Panc1 (cell line): Measurements from ENCODE around the gene CCDC148.

Experiments
- CTCF ChIP-seq: fragments of 450-650 bp; IDR thresholded peaks from 2 replicates; pipeline ENCODE4 v1.5.1; 2017; ENCODE audit warnings: mild to moderate bottlenecking
- POLR2AphosphoS5 ChIP-seq: IDR thresholded peaks from 2 replicates; pipeline ENCODE4 v1.6.1; 2012; ENCODE audit warnings: mild to moderate bottlenecking, low read depth, low read length, moderate library complexity
- TF ChIP-seq, protein P1 (sequence below), 2 experiments: IDR thresholded peaks; 2 replicates each; pipeline ENCODE4 v1.6.1; 2011 to 2012; ENCODE audit warnings: low read depth in 2 of 2, control low read depth in 1 of 2, low read length in 1 of 2, mild to moderate bottlenecking in 1 of 2, moderate library complexity in 1 of 2; ENCODE audit not compliant: insufficient read depth in 1 of 2

DNA sequence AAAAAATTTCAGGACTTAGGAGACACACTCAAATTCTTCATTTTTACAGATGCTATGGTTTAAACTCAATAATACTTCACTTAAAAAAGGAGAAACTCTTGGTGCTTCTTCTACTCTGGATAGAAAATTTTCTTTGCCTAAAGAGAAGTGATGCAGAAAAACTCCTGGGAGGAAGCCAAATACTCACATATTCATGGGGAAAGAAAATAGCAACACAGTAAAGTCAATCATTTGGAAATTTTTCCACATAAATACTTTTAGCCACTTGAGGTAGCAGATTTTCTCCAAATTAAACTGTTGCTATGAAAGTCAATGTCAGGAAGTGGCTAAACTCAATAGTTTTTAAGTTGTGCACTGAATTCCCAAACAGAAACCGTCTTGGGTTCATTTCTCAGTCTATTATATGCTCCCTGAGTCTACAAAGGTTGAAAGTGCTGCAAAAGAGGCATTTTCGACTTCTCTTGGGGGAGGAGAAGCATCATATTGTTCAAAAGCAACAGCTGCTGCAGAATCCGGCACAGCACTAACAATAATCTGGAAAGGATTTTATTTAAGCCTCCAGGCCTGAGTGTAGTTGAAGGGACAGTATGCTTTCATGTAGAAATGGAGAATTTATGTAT lies 273.8 kb downstream of the CCDC148 start:
- TF ChIP-seq CTCF: no peak
- TF ChIP-seq, protein P1, sequence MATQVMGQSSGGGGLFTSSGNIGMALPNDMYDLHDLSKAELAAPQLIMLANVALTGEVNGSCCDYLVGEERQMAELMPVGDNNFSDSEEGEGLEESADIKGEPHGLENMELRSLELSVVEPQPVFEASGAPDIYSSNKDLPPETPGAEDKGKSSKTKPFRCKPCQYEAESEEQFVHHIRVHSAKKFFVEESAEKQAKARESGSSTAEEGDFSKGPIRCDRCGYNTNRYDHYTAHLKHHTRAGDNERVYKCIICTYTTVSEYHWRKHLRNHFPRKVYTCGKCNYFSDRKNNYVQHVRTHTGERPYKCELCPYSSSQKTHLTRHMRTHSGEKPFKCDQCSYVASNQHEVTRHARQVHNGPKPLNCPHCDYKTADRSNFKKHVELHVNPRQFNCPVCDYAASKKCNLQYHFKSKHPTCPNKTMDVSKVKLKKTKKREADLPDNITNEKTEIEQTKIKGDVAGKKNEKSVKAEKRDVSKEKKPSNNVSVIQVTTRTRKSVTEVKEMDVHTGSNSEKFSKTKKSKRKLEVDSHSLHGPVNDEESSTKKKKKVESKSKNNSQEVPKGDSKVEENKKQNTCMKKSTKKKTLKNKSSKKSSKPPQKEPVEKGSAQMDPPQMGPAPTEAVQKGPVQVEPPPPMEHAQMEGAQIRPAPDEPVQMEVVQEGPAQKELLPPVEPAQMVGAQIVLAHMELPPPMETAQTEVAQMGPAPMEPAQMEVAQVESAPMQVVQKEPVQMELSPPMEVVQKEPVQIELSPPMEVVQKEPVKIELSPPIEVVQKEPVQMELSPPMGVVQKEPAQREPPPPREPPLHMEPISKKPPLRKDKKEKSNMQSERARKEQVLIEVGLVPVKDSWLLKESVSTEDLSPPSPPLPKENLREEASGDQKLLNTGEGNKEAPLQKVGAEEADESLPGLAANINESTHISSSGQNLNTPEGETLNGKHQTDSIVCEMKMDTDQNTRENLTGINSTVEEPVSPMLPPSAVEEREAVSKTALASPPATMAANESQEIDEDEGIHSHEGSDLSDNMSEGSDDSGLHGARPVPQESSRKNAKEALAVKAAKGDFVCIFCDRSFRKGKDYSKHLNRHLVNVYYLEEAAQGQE (IDR thresholded peaks at IDR 0.05; ENCODE audit: insufficient read depth in 1 of 2, low read depth in 2 of 2, low read length in 1 of 2): no peak
- no peak for TF ChIP-seq POLR2AphosphoS5
